GM19023 (cell line): Measurements from ENCODE around the gene CCDC144A.
"Not testable (repeated sequence)": the region's sequence is repeated elsewhere in the genome, so short reads cannot be mapped to it uniquely, and the experiment has no call there.

Experiments used
- ATAC-seq: cut with Tn5 transposase; IDR thresholded peaks from one replicate; pipeline ENCODE4 v1.9.1; 2021; ENCODE audit warnings: mild to moderate bottlenecking, moderate library complexity; ENCODE audit not compliant: unreplicated experiment

The CCDC144A gene

GRCh38 chr17:16818821-16819683 lies 129.0 kb downstream of the CCDC144A start:
- ATAC-seq: no peak

GRCh38 chr17:16820161-16820877 lies 130.3 kb downstream of the CCDC144A start:
- ATAC-seq: no peak

DNA sequence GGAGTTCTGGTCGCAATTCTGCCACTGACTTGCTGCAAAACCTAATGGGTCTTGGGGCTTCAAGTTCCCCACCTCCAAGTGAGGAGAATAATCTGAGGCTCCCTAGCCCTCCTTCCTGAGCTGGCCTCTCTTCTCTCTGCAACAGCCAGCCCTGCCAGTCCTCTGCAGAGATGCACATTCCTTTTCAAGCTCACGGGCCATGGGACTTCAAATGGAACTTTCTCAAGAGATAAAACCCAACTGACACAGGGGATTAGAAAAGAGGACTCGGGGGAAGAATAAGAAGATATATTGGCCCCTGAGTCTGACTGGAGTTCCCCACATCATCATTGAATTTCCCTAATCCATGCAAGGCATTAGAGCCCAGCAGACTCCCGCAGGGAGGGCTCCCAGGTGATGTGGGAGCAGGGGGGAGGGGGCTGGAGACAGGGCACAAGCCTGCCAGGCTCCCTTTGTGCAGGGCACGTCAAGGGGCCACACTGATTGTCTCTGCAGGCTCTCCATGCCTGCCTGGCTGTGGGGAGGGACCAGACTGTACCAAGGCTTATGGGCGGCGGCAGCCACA lies 131.0 kb downstream of the CCDC144A start:
- no peak for ATAC-seq

GRCh38 chr17:16822133-16822532 lies 132.1 kb downstream of the CCDC144A start:
- not testable (repeated sequence) for ATAC-seq

GRCh38 chr17:16823768-16824406 lies 133.8 kb downstream of the CCDC144A start:
- not testable (repeated sequence) for ATAC-seq
